SU-DHL-6 (cell line): ENCODE measurements around the gene ANKRD13B.

Source experiments
- H2AFZ ChIP-seq: fragments of 200-600 bp; sonication (generic); 2 replicates; pipeline ENCODE4 v1.6.1; 2014; ENCODE audit warnings: low read depth, mild to moderate bottlenecking, moderate library complexity, mixed read lengths, antibody characterized with exemption, low read length; ENCODE audit not compliant: severe bottlenecking
- H3F3A ChIP-seq: fragments of 200-600 bp; shearing (Covaris generic); 2 replicates; pipeline ENCODE4 v1.6.0; 2016; ENCODE audit warnings: antibody characterized with exemption, mild to moderate bottlenecking; ENCODE audit not compliant: insufficient read depth
- H3K27ac ChIP-seq: fragments of 200-600 bp; sonication (generic); 2 replicates; pipeline ENCODE4 v1.5.1; 2016; ENCODE audit warnings: low read depth, mild to moderate bottlenecking, low read length, moderate library complexity, mixed read lengths
- H3K27me3 ChIP-seq: fragments of 200-600 bp; sonication (generic), shearing (Covaris generic); 2 replicates; pipeline ENCODE4 v1.6.0; 2014; ENCODE audit warnings: mild to moderate bottlenecking, low read length
- H3K36me3 ChIP-seq: fragments of 200-600 bp; sonication (generic); 2 replicates; pipeline ENCODE4 v1.6.1; 2014; ENCODE audit warnings: mild to moderate bottlenecking, low read length, mixed read lengths
- H3K4me2 ChIP-seq: fragments of 300-600, 200-600 bp; shearing (Covaris generic), sonication (generic); 2 replicates; pipeline ENCODE4 v1.6.0; 2014; ENCODE audit warnings: low read length, low read depth, mild to moderate bottlenecking; ENCODE audit not compliant: poor library complexity, severe bottlenecking
- H3K4me3 ChIP-seq: fragments of 200-600 bp; sonication (generic); 2 replicates; pipeline ENCODE4 v1.5.1; 2014; ENCODE audit warnings: antibody characterized with exemption, low read length, mild to moderate bottlenecking, mixed read lengths; ENCODE audit not compliant: insufficient read depth, poor library complexity, severe bottlenecking
- H3K79me2 ChIP-seq: fragments of 200-600 bp; sonication (generic); 2 replicates; pipeline ENCODE4 v1.6.1; 2014; ENCODE audit warnings: mild to moderate bottlenecking, low read length, moderate library complexity; ENCODE audit not compliant: insufficient read depth
- H3K9ac ChIP-seq: fragments of 200-600 bp; sonication (generic); 2 replicates; pipeline ENCODE4 v1.7.0; 2014; ENCODE audit warnings: mild to moderate bottlenecking, low read length
- H3K9me2 ChIP-seq: fragments of 200-600 bp; sonication (generic); replicated peaks from 2 replicates; pipeline ENCODE4 v1.6.1; 2014; ENCODE audit warnings: low read length; ENCODE audit not compliant: insufficient read depth
- H3K9me3 ChIP-seq: fragments of 200-600 bp; sonication (generic); 2 replicates; pipeline ENCODE4 v1.6.1; 2014; ENCODE audit warnings: low read length, mixed read lengths; ENCODE audit not compliant: insufficient read depth
- H4K20me1 ChIP-seq: fragments of 200-600 bp; sonication (generic); 2 replicates; pipeline ENCODE4 v1.6.1; 2014; ENCODE audit warnings: low read depth, mild to moderate bottlenecking, antibody characterized with exemption, low read length, moderate library complexity, mixed read lengths
- CTCF ChIP-seq: fragments of 200-600 bp; sonication (generic); IDR thresholded peaks from one replicate; pipeline ENCODE4 v1.5.1; 2017; ENCODE audit warnings: antibody characterized with exemption, mild to moderate bottlenecking, low read length, moderate library complexity; ENCODE audit not compliant: insufficient read depth, poor library complexity, severe bottlenecking
- EZH2phosphoT487 ChIP-seq: fragments of 200-600 bp; sonication (generic), shearing (Covaris generic); conservative IDR thresholded peaks from 2 replicates; pipeline ENCODE4 v1.6.1; 2018; ENCODE audit warnings: mild to moderate bottlenecking, antibody characterized with exemption, low read length, moderate library complexity, mixed read lengths

The ANKRD13B gene

GRCh38 chr17:29592850-29593551, at the start of gene ANKRD13B:
Gene ANKRD13B, plus strand, starts transcription at chr17:29593132. Its CDS starts 490 bp downstream, at chr17:29593622.
- Histone ChIP-seq H3K4me3 (peak within 1 kb of the TSS; percentile 72), H3K27ac (peak within 1 kb of the TSS; percentile 78), H3K27me3 (no peaks in the 10 kb centered on the region), H2AFZ (peak within 1 kb of the TSS; percentile 86), H3K36me3 (no peaks in the 10 kb centered on the region), H3F3A (peaks cover 27% of the 10 kb centered on the region), H3K9me2 (no peaks in the 10 kb centered on the region), H4K20me1 (no peaks in the 10 kb centered on the region; the same call in 1 of the 2 replicates), H3K9ac (peak within 1 kb of the TSS; percentile 88), H3K79me2 (peaks cover 10% of the 10 kb centered on the region), H3K9me3 (no peaks in the 10 kb centered on the region), H3K4me2 (peak within 1 kb of the TSS; percentile 93)
- no peak for TF ChIP-seq EZH2phosphoT487
- no peak for TF ChIP-seq CTCF

- Histone ChIP-seq H3K27me3 (no peaks in the 10 kb centered on the region), H3K79me2 (no peaks in the 10 kb centered on the region), H3K36me3 (peaks cover 6% of the 10 kb centered on the region), H2AFZ (no peak overlapping the region), H3K4me2 (no peak overlapping the region), H3K9me3 (no peaks in the 10 kb centered on the region), H4K20me1 (no peaks in the 10 kb centered on the region), H3K4me3 (no peak overlapping the region), H3F3A (no peaks in the 10 kb centered on the region), H3K9me2 (no peaks in the 10 kb centered on the region), H3K9ac (no peak overlapping the region), H3K27ac (no peak overlapping the region)
- no peak for TF ChIP-seq EZH2phosphoT487
- TF ChIP-seq CTCF = no peak
These were observed 48.9 kb upstream of the ANKRD13B start for GRCh38 chr17:29544066-29544465.

- no peak for TF ChIP-seq CTCF
- no peak for TF ChIP-seq EZH2phosphoT487
These were observed 46.8 kb upstream of the ANKRD13B start for GRCh38 chr17:29546085-29546484.

More at GRCh38 chr17:29546085-29546484, 46.8 kb upstream of the ANKRD13B start:
- no peak overlapping the region for H3K9ac ChIP-seq
- H3F3A ChIP-seq = 0 out of 2 replicates have a peak, but pooled peaks cover under 1% of the 10 kb centered on the region
- H3K36me3 ChIP-seq = peaks cover 6% of the 10 kb centered on the region
- no peaks in the 10 kb centered on the region for H3K79me2 ChIP-seq
- no peak overlapping the region for H3K4me3 ChIP-seq
- H3K27me3 ChIP-seq = no peaks in the 10 kb centered on the region
- H3K27ac ChIP-seq = no peak overlapping the region
- H3K9me3 ChIP-seq = no peaks in the 10 kb centered on the region
- no peaks in the 10 kb centered on the region for H3K9me2 ChIP-seq
- no peak overlapping the region for H3K4me2 ChIP-seq
- no peaks in the 10 kb centered on the region for H4K20me1 ChIP-seq
- no peak overlapping the region for H2AFZ ChIP-seq
